GM04503 (cell line): Measurements from ENCODE around the gene NKAIN2.

Source experiments
- DNase-seq: peaks from one replicate; pipeline ENCODE4 v3.0.0-alpha.2; 2012; ENCODE audit warnings: low read depth

The NKAIN2 gene

GRCh38 chr6:123808556-123808955 lies 4.9 kb downstream of the NKAIN2 start:
- DNase-seq = no peak

- no peak for DNase-seq
These were observed 6.5 kb downstream of the NKAIN2 start for GRCh38 chr6:123810214-123810613.

GRCh38 chr6:123810948-123811347 lies 7.3 kb downstream of the NKAIN2 start:
- DNase-seq = no peak

- no peak for DNase-seq
These were observed 7.7 kb downstream of the NKAIN2 start for GRCh38 chr6:123811378-123811777.

GRCh38 chr6:123812621-123813020 lies 9.0 kb downstream of the NKAIN2 start:
- no peak for DNase-seq

- no peak for DNase-seq
These were observed 17.4 kb downstream of the NKAIN2 start for GRCh38 chr6:123821112-123821511.

GRCh38 chr6:123829302-123829953 lies 25.8 kb downstream of the NKAIN2 start:
- DNase-seq = no peak

- DNase-seq = no peak
These were observed 26.5 kb downstream of the NKAIN2 start for GRCh38 chr6:123830120-123830519.

- DNase-seq = no peak
These were observed 35.0 kb downstream of the NKAIN2 start for GRCh38 chr6:123838505-123839234.

- DNase-seq = no peak
These were observed 37.6 kb downstream of the NKAIN2 start for GRCh38 chr6:123841067-123841896.

- no peak for DNase-seq
These were observed 40.3 kb downstream of the NKAIN2 start for GRCh38 chr6:123844011-123844410.

GRCh38 chr6:123848347-123848746 lies 44.7 kb downstream of the NKAIN2 start:
- no peak for DNase-seq

GRCh38 chr6:123849406-123849805 lies 45.7 kb downstream of the NKAIN2 start:
- DNase-seq = no peak

- no peak for DNase-seq
These were observed 46.9 kb downstream of the NKAIN2 start for GRCh38 chr6:123850555-123850954.

GRCh38 chr6:123854201-123854600 lies 50.5 kb downstream of the NKAIN2 start:
- DNase-seq = no peak

GRCh38 chr6:123855506-123855905 lies 51.8 kb downstream of the NKAIN2 start:
- DNase-seq = no peak

- DNase-seq = no peak
These were observed 55.6 kb downstream of the NKAIN2 start for GRCh38 chr6:123859291-123859690.

- DNase-seq = no peak
These were observed 65.7 kb downstream of the NKAIN2 start for GRCh38 chr6:123869334-123869733.

GRCh38 chr6:123873974-123874373 lies 70.3 kb downstream of the NKAIN2 start:
- no peak for DNase-seq

GRCh38 chr6:123875784-123876183 lies 72.1 kb downstream of the NKAIN2 start:
- no peak for DNase-seq

- no peak for DNase-seq
These were observed 76.1 kb downstream of the NKAIN2 start for GRCh38 chr6:123879749-123880148.

GRCh38 chr6:123888771-123889513 lies 85.3 kb downstream of the NKAIN2 start:
- DNase-seq = no peak
